IMR-90 (cell line): ENCODE data around the gene ENAH. TPM values are rescaled to one million over a fixed set of nuclear protein-coding genes. Genes with fewer than 3 reads are reported as not detected.

Source experiments
- ATAC-seq: fragments of 200-7000 bp; cut with Tn5 transposase; 2 replicates; pipeline ENCODE4 v1.9.1; 2020; ENCODE audit warnings: low read depth, mild to moderate bottlenecking, moderate library complexity
- BruUV-seq: library from RNA; stranded (reverse); fragments of 400-500 nt; replicated peaks from 2 replicates; lab custom pipeline; 2021; lab: Mats Ljungman, UMichigan
- CTCF ChIA-PET: fragments of 300-600 bp; formaldehyde crosslinking; extraction: SDS; loops from one replicate; lab custom pipeline; 2021; ENCODE audit warnings: antibody characterized with exemption; lab: Yijun Ruan, JAX
- POLR2A ChIA-PET: fragments of 300-600 bp; sonication (Branson Sonifier 250); formaldehyde crosslinking; loops from one replicate; lab custom pipeline; 2022; ENCODE audit warnings: antibody characterized with exemption; ENCODE audit not compliant: unreplicated experiment; lab: Charles Lee
- DNase-seq: peaks from one replicate; pipeline ENCODE4 v3.0.0; 2013
- H2AFZ ChIP-seq: replicated peaks from 2 replicates; pipeline ENCODE3; 2013; ENCODE audit warnings: low read length, mild to moderate bottlenecking; ENCODE audit not compliant: poor library complexity
- H2AK5ac ChIP-seq: 2 replicates; pipeline ENCODE4 v1.6.1; 2013; ENCODE audit warnings: low read depth, low read length, inconsistent platforms
- H2AK9ac ChIP-seq: replicated peaks from 2 replicates; pipeline ENCODE3; 2013; ENCODE audit warnings: mild to moderate bottlenecking, low read depth, low read length, moderate library complexity; ENCODE audit not compliant: poor library complexity
- H2BK120ac ChIP-seq: 2 replicates; pipeline ENCODE4 v1.6.1; 2013; ENCODE audit warnings: low read depth, low read length, inconsistent platforms
- H2BK15ac ChIP-seq: 3 replicates; pipeline ENCODE4 v1.6.1; 2013; ENCODE audit warnings: low read depth, low read length, inconsistent platforms
- H2BK20ac ChIP-seq: 2 replicates; pipeline ENCODE4 v1.6.1; 2013; ENCODE audit warnings: low read depth, mild to moderate bottlenecking, inconsistent platforms, low read length, moderate library complexity
- H2BK5ac ChIP-seq: 2 replicates; pipeline ENCODE4 v1.6.1; 2013; ENCODE audit warnings: mild to moderate bottlenecking, low read depth, low read length, inconsistent platforms; ENCODE audit not compliant: poor library complexity, severe bottlenecking
- H3K14ac ChIP-seq: replicated peaks from 2 replicates; pipeline ENCODE4 v1.6.1; 2013; ENCODE audit warnings: low read depth, low read length, inconsistent platforms
- H3K18ac ChIP-seq: 2 replicates; pipeline ENCODE4 v1.6.1; 2013; ENCODE audit warnings: low read depth, low read length, control low read depth
- H3K23ac ChIP-seq: 2 replicates; pipeline ENCODE4 v1.6.1; 2013; ENCODE audit warnings: low read depth, low read length, inconsistent platforms
- H3K27ac ChIP-seq: 2 replicates; pipeline ENCODE4 v1.5.1; 2013; ENCODE audit warnings: mild to moderate bottlenecking, control low read depth, low read length; ENCODE audit not compliant: insufficient read depth
- H3K27me3 ChIP-seq: 2 replicates; pipeline ENCODE4 v1.6.1; 2013; ENCODE audit warnings: low read length; ENCODE audit not compliant: control insufficient read depth, insufficient read depth
- H3K36me3 ChIP-seq: 2 replicates; pipeline ENCODE4 v1.6.1; 2013; ENCODE audit warnings: low read length, mixed read lengths; ENCODE audit not compliant: control insufficient read depth, insufficient read depth
- H3K4ac ChIP-seq: 2 replicates; pipeline ENCODE4 v1.6.1; 2013; ENCODE audit warnings: low read depth, low read length, inconsistent platforms
- H3K4me1 ChIP-seq: 2 replicates; pipeline ENCODE4 v1.6.1; 2013; ENCODE audit warnings: low read length, mixed read lengths; ENCODE audit not compliant: control insufficient read depth, insufficient read depth
- H3K4me2 ChIP-seq: 2 replicates; pipeline ENCODE4 v1.6.1; 2013; ENCODE audit warnings: low read depth, mild to moderate bottlenecking, control low read depth, low read length, moderate library complexity
- H3K4me3 ChIP-seq: 2 replicates; pipeline ENCODE4 v1.5.1; 2013; ENCODE audit warnings: low read depth, mild to moderate bottlenecking, control low read depth, low read length, moderate library complexity; ENCODE audit not compliant: insufficient read depth
- H3K56ac ChIP-seq: 2 replicates; pipeline ENCODE4 v1.6.1; 2013; ENCODE audit warnings: low read length, inconsistent platforms; ENCODE audit not compliant: insufficient read depth; ENCODE audit errors: extremely low read depth
- H3K79me1 ChIP-seq, 2 experiments: 2 replicates each; pipeline ENCODE4 v1.6.1; 2013; ENCODE audit warnings: low read length in 2 of 2, inconsistent platforms in 1 of 2, low read depth in 1 of 2
- H3K9ac ChIP-seq: 2 replicates; pipeline ENCODE4 v1.6.1; 2013; ENCODE audit warnings: low read depth, low read length, control low read depth
- H3K9me1 ChIP-seq: 2 replicates; pipeline ENCODE4 v1.6.1; 2013; ENCODE audit warnings: low read length, inconsistent platforms; ENCODE audit not compliant: insufficient read depth
- H3K9me3 ChIP-seq: 2 replicates; pipeline ENCODE4 v1.6.1; 2013; ENCODE audit warnings: low read length; ENCODE audit not compliant: control insufficient read depth, insufficient read depth
- H4K20me1 ChIP-seq: 2 replicates; pipeline ENCODE4 v1.6.1; 2013; ENCODE audit warnings: low read length, inconsistent platforms; ENCODE audit not compliant: insufficient read depth
- H4K5ac ChIP-seq: 2 replicates; pipeline ENCODE4 v1.6.1; 2013; ENCODE audit warnings: mild to moderate bottlenecking, low read depth, low read length, control low read depth
- H4K8ac ChIP-seq, 2 experiments: 2 replicates each; pipeline ENCODE4 v1.6.1; 2013; ENCODE audit warnings: low read depth in 2 of 2, low read length in 2 of 2, control low read depth in 1 of 2, inconsistent platforms in 1 of 2
- H4K91ac ChIP-seq: 2 replicates; pipeline ENCODE4 v1.6.1; 2013; ENCODE audit warnings: low read depth, low read length, inconsistent platforms; ENCODE audit not compliant: insufficient read depth
- BHLHE40 ChIP-seq: fragments of 150-350 bp; IDR thresholded peaks from 2 replicates; pipeline ENCODE4 v1.6.1; 2016; ENCODE audit warnings: mild to moderate bottlenecking, low read depth, low read length
- CHD1 ChIP-seq: IDR thresholded peaks from 2 replicates; pipeline ENCODE4 v1.6.1; 2012; ENCODE audit warnings: low read depth, low read length, improper control_type of control experiment
- CTCF ChIP-seq: conservative IDR thresholded peaks from 2 replicates; pipeline ENCODE4 v1.5.1; 2012; ENCODE audit warnings: mild to moderate bottlenecking, low read depth, low read length, improper control_type of control experiment
- FOS ChIP-seq: fragments of 150-350 bp; IDR thresholded peaks from 2 replicates; pipeline ENCODE4 v1.6.1; 2016; ENCODE audit warnings: low read depth, low read length
- MAFK ChIP-seq: IDR thresholded peaks from 2 replicates; pipeline ENCODE4 v1.6.1; 2012; ENCODE audit warnings: low read depth, low read length, improper control_type of control experiment
- MAZ ChIP-seq: IDR thresholded peaks from 2 replicates; pipeline ENCODE4 v1.6.1; 2012; ENCODE audit warnings: low read depth, mild to moderate bottlenecking, low read length, improper control_type of control experiment, moderate library complexity, borderline replicate concordance
- MXI1 ChIP-seq: IDR thresholded peaks from 2 replicates; pipeline ENCODE4 v1.6.1; 2012; ENCODE audit warnings: low read depth, mild to moderate bottlenecking, low read length, moderate library complexity, borderline replicate concordance
- NFE2L2 ChIP-seq: fragments of 150-350 bp; IDR thresholded peaks from 2 replicates; pipeline ENCODE4 v1.6.1; 2016; ENCODE audit warnings: low read depth, mild to moderate bottlenecking, low read length
- POLR2A ChIP-seq: IDR thresholded peaks from 2 replicates; pipeline ENCODE4 v1.6.1; 2012; ENCODE audit warnings: mild to moderate bottlenecking, low read depth, low read length
- USF2 ChIP-seq: fragments of 150-350 bp; IDR thresholded peaks from 2 replicates; pipeline ENCODE4 v1.6.1; 2017; ENCODE audit warnings: mild to moderate bottlenecking, antibody characterized with exemption, low read length, low read depth
- WGBS, 2 experiments: methylation state at CpG; one replicate each; pipeline versions ENCODE4 v1.1.5 to v1.1.7; 2013; ENCODE audit warnings: missing lambda C conversion rate in 2 of 2; ENCODE audit not compliant: insufficient read length in 1 of 2; ENCODE audit errors: extremely low coverage in 2 of 2; 5-methylcytosine and 5-hydroxymethylcytosine counted together
- dilution Hi-C: fragments of 300-500 bp; cut with HindIII; formaldehyde crosslinking; loops from one replicate; pipeline ENCODE4 v1.14.3; 2018; ENCODE audit warnings: low sequenced_read_pairs; ENCODE audit not compliant: unreplicated experiment
- in situ Hi-C: fragments of 300-500 bp; cut with MboI; formaldehyde crosslinking; loops from 3 replicates; pipeline ENCODE4 v1.14.3; 2019; ENCODE audit warnings: low sequenced_read_pairs, inconsistent platforms, mixed read lengths
- intact Hi-C: fragments of 100-400 bp; cut with micrococcal nuclease; formaldehyde crosslinking; loops from 2 replicates; pipeline ENCODE4 v1.10.0; 2022
- polyA plus RNA-seq, 3 experiments: library from polyadenylated mRNA; depleted of rRNA; stranded (reverse); fragments of >200 nt; gene quantifications; 2 replicates each; pipeline ENCODE4 v1.2.3, GENCODE V29; 2012; ENCODE audit warnings: low replicate concordance in 1 of 3
- total RNA-seq: library from RNA; depleted of rRNA; stranded (reverse); fragments of >200 nt; gene quantifications from 2 replicates; pipeline ENCODE4 v1.2.3, GENCODE V29; 2012

ENAH gene
- total and polyA plus RNA-seq, 2 of the 4 experiments (the other 2 are of a cell fraction), result 61.3 to 86.9 TPM

- Histone ChIP-seq H3K4me2 (no peak overlapping the region), H3K56ac (no peak overlapping the region), H3K18ac (no peak overlapping the region), H3K36me3 (peaks cover 7% of the 10 kb centered on the region; the same call in 1 of the 2 replicates), H4K91ac (no peak overlapping the region), H4K5ac (no peak overlapping the region), H2BK15ac (no peak overlapping the region), H2BK5ac (no peak overlapping the region), H2AK9ac (no peak overlapping the region), H3K4me3 (no peak overlapping the region), H3K4me1 (no peaks in the 10 kb centered on the region), H4K20me1 (no peaks in the 10 kb centered on the region), H3K27me3 (no peaks in the 10 kb centered on the region), H2BK20ac (no peak overlapping the region), H3K9me3 (no peaks in the 10 kb centered on the region), H3K79me1 (no peaks in the 10 kb centered on the region; a peak in 2 of 4 replicates), H3K27ac (no peak overlapping the region), H3K4ac (no peak overlapping the region), H2BK120ac (no peak overlapping the region), H4K8ac (no peak overlapping the region), H3K9me1 (peaks cover 10% of the 10 kb centered on the region), H2AK5ac (no peak overlapping the region), H3K14ac (no peak overlapping the region), H2AFZ (no peak overlapping the region), H3K9ac (no peak overlapping the region), H3K23ac (no peak overlapping the region)
- in situ Hi-C loops, result no loop called here
- ChIA-PET CTCF (interaction anchor here (1.7 kb wide), 1 partner anchor 14 kb away, joined by 4 read pairs; no protein-coding TSS in a partner anchor), POLR2A (no interaction called here)
- TF ChIP-seq FOS (no peak), USF2 (no peak), MAFK (no peak), CHD1 (no peak), MXI1 (no peak), POLR2A (no peak), CTCF (no peak), MAZ (no peak), BHLHE40 (no peak), NFE2L2 (no peak)
- 97% methylated on average over 4 of the region's 5 CpGs; no CpG with 5 or more reads in 1 of the 2 experiments for WGBS, 2 experiments
- intact Hi-C loops, result no loop called here
- no peak for DNase-seq
- dilution Hi-C loops, result no loop called here
- ATAC-seq, result no peak
- no TSS peak for BruUV-seq
These were observed 164.2 kb downstream of the ENAH start for GRCh38 chr1:225488676-225489075.
